H1 (cell line): Measurements from ENCODE around the gene GDPD5. TPM values are rescaled to one million over a fixed set of nuclear protein-coding genes. Genes with fewer than 3 reads are reported as not detected.

Experiments
- E2F6 ChIP-seq: IDR thresholded peaks from 2 replicates; pipeline ENCODE4 v1.6.1; 2012; ENCODE audit warnings: inconsistent platforms
- polyA plus RNA-seq, 7 experiments: library from polyadenylated mRNA; depleted of rRNA in 3 of 7; stranded (reverse) in 5 of 7; unstranded in 2 of 7; fragments of >200 nt in 5 of 7; fragments of 200-250 nt in 2 of 7; gene quantifications; 1 replicate in 5 of 7; 2 replicates in 1 of 7; 4 replicates in 1 of 7; pipeline versions ENCODE4 v1.2.1 to v1.2.3, GENCODE V29; 2011 to 2013; ENCODE audit warnings: missing spikeins in 2 of 7, mixed read lengths in 2 of 7
- total RNA-seq: library from RNA; stranded (reverse); fragmentation: NEBNext Ultra II Directional; extraction: Animal tissue kit (Norgen Biotek cat#: 25700); gene quantifications from 2 replicates; pipeline ENCODE4 v1.2.1, GENCODE V29; 2021

GDPD5 gene
- total and polyA plus RNA-seq, 2 of the 8 experiments (the other 6 are each of a cell fraction or from before 2014, with no cell fraction given) = 7.8 to 8.6 TPM

- TF ChIP-seq E2F6 = no peak
- TF ChIP-seq, all 59 proteins: peak for 0
Observed at GRCh38 chr11:75439495-75440120, 86.1 kb downstream of the GDPD5 start (continued).
